Stomach smooth muscle (tissue), 2 donors: ENCODE measurements around the gene SLC25A23.
A peak's percentile ranks its signal among the peaks of the same experiment; 100 is the strongest.
"Not testable (repeated sequence)": the region's sequence is repeated elsewhere in the genome, so short reads cannot be mapped to it uniquely, and the experiment has no call there.

Experiments
- H3K27ac ChIP-seq: one replicate; pipeline ENCODE4 v1.7.0; 2013; ENCODE audit warnings: mild to moderate bottlenecking, low read length, inconsistent platforms
- H3K27me3 ChIP-seq, 2 donors: one replicate each; pipeline ENCODE4 v1.7.0; 2013; ENCODE audit warnings: low read length in 2 of 2; ENCODE audit not compliant: insufficient read depth in 2 of 2, control insufficient read depth in 1 of 2
- H3K36me3 ChIP-seq, 2 donors: one replicate each; pipeline ENCODE4 v1.7.0; 2013; ENCODE audit warnings: low read length in 2 of 2; ENCODE audit not compliant: control insufficient read depth in 2 of 2, insufficient read depth in 2 of 2
- H3K4me1 ChIP-seq: one replicate; pipeline ENCODE4 v1.7.0; 2013; ENCODE audit warnings: low read length; ENCODE audit not compliant: control insufficient read depth, insufficient read depth
- H3K4me3 ChIP-seq, 2 donors: one replicate each; pipeline ENCODE4 v1.7.0; 2013; ENCODE audit warnings: low read length in 2 of 2
- H3K9ac ChIP-seq, 2 donors: one replicate each; pipeline ENCODE4 v1.7.0; 2013; ENCODE audit warnings: low read length in 2 of 2, mild to moderate bottlenecking in 1 of 2
- H3K9me3 ChIP-seq, 2 donors: one replicate each; pipeline ENCODE4 v1.7.0; 2013; ENCODE audit warnings: low read length in 2 of 2; ENCODE audit not compliant: control insufficient read depth in 2 of 2
- donor health status: healthy.
- donor health status: Pancreatic carcinoma.

The SLC25A23 gene

DNA sequence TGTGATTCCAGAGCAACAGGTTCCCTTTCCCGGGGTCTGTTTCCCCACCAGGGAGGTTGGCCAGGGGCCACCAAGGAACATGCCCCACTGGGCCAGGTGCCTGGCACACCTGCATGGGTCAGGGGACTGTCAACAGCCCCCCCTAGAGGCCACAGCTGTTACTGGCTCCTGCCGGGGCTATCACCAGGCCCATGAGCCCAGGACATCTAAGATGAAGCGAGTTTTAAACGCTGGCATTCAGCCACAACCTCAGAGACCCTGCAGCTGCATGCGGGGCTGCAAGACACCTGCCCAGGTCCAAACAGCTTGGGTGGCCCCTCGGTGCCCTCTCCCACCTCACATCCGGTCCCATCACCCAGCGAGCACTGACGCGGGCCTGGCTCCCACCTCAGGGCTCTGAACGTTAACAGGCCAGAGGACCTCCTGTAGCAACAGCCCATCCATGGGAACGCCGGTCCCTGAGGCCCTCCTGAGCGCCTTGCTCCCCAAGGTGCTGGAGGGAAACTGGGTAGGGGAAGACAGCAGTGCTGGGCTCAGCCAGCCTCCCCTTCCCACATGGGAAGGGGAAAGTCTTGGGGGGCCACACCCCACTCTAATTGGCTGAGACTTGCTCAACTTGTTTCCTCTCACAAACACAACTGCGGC, 47.0 kb downstream of the SLC25A23 start:
- Histone ChIP-seq H3K9me3 (no peaks in the 10 kb centered on the region), H3K4me1 (peaks cover 7% of the 10 kb centered on the region), H3K27ac (peak overlapping the region; percentile 18), H3K9ac (no peak overlapping the region), H3K4me3 (no peak overlapping the region), H3K36me3 (peaks cover 25 to 29% of the 10 kb centered on the region in 2 donors), H3K27me3 (no peaks in the 10 kb centered on the region)

DNA sequence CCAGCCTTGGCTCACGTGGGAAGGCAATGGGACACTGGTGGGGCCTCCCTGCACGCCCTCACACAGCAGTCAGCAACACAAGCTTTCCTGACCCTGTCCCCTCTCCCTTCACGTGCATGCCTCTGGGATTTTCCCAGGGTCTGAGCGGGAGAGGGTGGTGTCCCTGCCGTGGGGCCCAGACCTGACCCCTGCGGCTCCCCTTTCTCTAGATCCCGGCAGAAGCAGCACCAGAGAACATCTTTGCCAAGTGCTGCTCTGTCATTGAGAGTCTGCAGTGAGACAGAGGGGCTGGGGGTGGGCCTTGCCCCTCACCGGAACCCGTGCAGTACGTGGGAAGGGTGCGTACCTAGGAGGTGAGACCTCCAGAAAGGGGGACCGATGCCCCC, 47.5 kb downstream of the SLC25A23 start:
- Histone ChIP-seq H3K27me3 (no peaks in the 10 kb centered on the region), H3K27ac (peak overlapping the region; percentile 18), H3K9ac (no peak overlapping the region), H3K36me3 (peaks cover 20 to 24% of the 10 kb centered on the region in 2 donors), H3K4me3 (no peak overlapping the region), H3K9me3 (no peaks in the 10 kb centered on the region), H3K4me1 (peaks cover 7% of the 10 kb centered on the region)

DNA sequence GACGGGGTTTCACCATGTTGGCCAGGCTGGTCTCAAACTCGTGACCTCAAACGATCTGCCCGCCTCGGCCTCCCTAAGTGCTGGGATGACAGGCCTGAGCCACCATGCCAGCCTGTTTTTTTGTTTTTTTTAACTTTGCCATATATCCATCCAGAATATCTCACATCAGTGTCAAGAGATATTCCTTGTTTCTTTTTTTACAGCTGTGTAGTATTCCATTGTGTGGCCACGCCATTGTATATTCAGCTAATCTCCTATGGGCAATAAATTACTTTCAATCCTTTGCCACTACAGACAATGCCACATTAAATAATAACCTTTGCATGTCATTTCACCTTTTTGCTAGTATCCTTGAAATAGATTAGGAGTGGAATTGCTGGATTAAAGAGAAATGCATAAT, 50.2 kb downstream of the SLC25A23 start:
- Histone ChIP-seq H3K4me3 (no peak overlapping the region), H3K27ac (no peak overlapping the region), H3K9me3 (no peaks in the 10 kb centered on the region), H3K36me3 (peaks cover 0 to 3% of the 10 kb centered on the region in 2 donors), H3K4me1 (peaks cover 7% of the 10 kb centered on the region), H3K9ac (no peak overlapping the region), H3K27me3 (no peaks in the 10 kb centered on the region)

DNA sequence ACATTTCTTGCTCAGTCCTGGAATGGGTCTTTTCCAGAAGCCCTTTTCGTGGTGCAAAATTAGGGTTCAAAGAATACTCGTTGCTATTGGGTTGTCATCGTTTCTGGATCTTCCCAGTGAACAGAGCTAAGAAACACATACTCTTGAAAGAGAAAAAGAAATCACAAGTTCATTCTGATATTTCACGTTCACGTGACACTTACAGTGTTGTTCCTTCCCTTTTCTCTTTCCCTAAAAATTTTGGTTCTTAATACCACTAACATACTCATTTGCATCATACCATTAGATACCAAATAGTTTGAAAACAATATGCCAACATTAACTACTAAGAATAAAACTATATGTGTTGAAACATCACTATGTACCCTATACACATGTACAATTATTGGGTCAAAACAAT, 53.2 kb downstream of the SLC25A23 start:
- Histone ChIP-seq H3K36me3 (no peaks in the 10 kb centered on the region), H3K4me1 (no peaks in the 10 kb centered on the region), H3K27me3 (no peaks in the 10 kb centered on the region), H3K9me3 (no peaks in the 10 kb centered on the region), H3K9ac (no peak overlapping the region), H3K27ac (no peak overlapping the region), H3K4me3 (no peak overlapping the region)

DNA sequence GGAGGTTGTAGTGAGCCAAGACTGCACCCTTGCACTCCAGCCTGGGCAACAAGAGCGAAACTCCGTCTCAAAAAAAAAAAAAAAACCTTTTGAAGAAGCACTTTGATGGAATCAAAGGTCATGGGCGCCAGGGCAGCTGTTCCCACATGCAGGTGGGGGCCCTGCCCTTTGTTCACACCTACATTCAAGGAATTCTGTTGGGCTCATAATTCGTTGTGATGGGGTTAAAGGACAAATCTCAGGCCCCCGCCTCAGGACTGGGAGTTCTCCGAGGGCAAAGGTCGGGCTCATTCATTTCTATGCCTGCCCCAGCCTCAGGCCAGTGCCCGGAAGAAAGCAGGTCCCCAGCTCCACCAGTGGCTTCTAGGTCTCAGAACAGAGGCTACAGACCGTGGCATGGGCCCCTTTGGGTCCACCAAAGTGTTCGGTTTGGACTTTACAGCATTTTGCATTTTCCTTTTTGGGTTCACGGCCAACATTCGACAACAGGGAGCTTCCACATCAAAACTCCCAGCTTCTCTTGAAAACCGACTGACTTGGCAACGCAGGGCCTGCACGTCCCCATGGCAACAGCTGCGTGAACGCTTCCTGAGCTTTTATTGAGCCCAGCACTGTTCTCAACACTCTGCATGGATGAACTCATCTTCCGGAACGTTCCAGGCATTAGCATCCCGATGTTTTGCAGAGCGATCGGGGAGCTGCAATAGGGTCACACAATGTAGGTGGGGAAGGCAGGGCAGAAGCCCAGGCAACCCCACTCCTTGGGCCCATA, 56.6 kb downstream of the SLC25A23 start:
- no peaks in the 10 kb centered on the region for H3K27me3 ChIP-seq
- no peak overlapping the region for H3K4me3 ChIP-seq
- no peak overlapping the region for H3K9ac ChIP-seq
- no peaks in the 10 kb centered on the region for H3K36me3 ChIP-seq
- no peaks in the 10 kb centered on the region for H3K4me1 ChIP-seq
- no peaks in the 10 kb centered on the region for H3K9me3 ChIP-seq
- H3K27ac ChIP-seq = no peak overlapping the region

DNA sequence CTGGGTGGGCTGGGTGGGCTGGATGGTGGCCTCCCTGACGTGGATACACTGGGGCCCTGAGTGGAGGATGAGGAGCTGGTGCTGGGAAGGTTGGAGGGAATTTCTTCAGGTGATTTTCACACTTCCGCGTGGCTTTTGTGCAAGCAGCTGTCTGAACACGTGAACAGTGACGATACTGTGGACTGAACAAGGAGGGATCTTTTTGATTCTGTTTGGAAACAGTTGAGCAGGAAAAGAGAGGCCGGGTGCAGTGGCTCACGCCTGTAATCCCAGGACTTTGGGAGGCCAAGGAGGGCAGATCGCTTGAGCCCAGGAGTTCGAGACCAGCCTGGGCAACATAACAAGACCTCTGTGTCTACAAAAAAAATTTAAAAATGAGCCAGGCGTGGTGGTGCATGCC, 57.5 kb downstream of the SLC25A23 start:
- Histone ChIP-seq H3K4me1 (no peaks in the 10 kb centered on the region), H3K36me3 (no peaks in the 10 kb centered on the region), H3K27ac (no peak overlapping the region), H3K4me3 (no peak overlapping the region), H3K9me3 (no peaks in the 10 kb centered on the region), H3K9ac (no peak overlapping the region), H3K27me3 (no peaks in the 10 kb centered on the region)

DNA sequence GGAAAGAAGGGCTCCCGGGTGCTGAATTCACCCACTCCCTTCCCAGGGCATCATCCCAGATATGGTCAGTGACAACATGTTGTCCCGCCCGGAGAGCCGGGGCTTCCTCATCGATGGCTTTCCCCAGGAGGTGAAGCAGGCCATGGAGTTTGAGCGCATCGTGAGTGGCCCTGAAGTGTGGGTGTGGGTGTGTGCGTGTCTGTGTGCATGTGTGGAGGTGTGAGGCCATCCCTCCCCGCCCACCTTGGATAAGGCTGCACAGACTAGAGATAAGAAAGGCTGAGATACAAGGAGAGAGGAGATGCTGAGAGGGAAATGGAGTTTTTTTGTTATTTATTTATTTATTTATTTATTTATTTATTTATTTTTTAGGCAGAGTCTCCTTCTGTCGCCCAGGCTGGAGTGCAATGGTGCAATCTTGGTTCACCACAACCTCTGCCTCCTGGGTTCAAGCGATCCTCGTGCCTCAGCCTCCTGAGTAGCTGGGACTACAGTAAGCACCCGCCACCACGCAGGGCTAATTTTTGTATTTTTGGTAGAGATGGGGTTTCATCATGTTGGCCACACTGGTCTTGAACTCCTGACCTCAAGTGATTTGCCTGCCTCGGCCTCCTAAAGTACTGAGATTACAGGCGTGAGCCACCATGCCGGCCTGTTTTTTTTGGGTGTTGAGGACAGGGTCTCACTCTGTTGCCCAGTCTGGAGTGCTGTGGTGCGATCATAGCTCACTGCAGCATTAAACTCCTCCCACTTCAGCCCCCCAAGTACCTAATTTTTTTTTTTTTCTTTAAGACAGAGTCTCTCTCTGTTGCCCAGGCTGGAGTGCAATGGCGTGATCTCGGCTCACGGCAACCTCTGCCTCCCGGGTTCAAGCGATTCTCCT, 59.3 kb downstream of the SLC25A23 start:
- not testable (repeated sequence) for H3K9ac ChIP-seq, H3K4me1 ChIP-seq, H3K4me3 ChIP-seq, H3K36me3 ChIP-seq, H3K9me3 ChIP-seq, H3K27ac ChIP-seq, H3K27me3 ChIP-seq

DNA sequence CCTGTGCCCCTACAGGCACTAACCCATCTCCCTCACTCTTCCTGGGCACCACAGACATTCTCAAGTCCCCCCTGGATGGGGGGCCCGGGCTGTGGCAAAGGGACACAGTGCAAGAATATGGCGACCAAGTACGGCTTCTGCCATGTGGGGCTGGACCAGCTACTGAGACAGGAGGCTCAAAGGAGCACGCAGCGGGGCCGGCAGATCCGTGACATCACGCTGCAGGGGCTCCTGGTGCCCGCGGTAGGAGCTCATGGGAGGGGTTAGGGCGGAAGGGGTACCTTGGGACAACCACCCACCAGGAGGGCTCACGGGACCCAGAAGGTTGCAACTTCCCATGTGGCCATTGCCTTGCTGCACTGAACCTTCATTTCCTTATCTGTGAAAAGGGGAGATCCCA, 63.3 kb downstream of the SLC25A23 start:
- Histone ChIP-seq H3K27ac (no peak overlapping the region), H3K36me3 (peaks cover 0 to 2% of the 10 kb centered on the region in 2 donors), H3K9me3 (no peaks in the 10 kb centered on the region), H3K9ac (no peak overlapping the region), H3K27me3 (no peaks in the 10 kb centered on the region), H3K4me3 (no peak overlapping the region), H3K4me1 (peaks cover 19% of the 10 kb centered on the region)

DNA sequence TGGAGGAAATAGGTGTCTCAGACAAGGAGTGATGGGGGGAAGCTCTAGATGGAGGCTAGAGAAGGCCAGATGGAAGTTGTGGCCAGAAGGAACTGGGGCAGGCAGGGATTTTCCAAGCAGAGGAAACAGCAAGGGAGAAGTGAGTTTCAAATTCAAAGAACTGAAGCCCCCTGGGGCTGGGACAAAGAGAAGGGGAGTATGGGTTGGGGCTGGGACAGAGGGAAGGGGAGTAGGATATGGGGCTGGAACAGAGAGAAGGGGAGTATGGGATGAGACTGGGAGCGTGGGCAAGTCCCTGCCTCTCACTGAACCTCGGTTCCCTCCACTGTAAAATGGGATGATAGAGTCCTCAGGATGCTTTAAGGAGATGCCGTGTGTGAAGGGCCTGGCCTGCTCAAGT, 64.8 kb downstream of the SLC25A23 start:
- Histone ChIP-seq H3K9me3 (no peaks in the 10 kb centered on the region), H3K9ac (no peak overlapping the region), H3K4me1 (peaks cover 19% of the 10 kb centered on the region), H3K27me3 (no peaks in the 10 kb centered on the region), H3K4me3 (no peak overlapping the region), H3K36me3 (peaks cover 0 to 3% of the 10 kb centered on the region in 2 donors), H3K27ac (no peak overlapping the region)

DNA sequence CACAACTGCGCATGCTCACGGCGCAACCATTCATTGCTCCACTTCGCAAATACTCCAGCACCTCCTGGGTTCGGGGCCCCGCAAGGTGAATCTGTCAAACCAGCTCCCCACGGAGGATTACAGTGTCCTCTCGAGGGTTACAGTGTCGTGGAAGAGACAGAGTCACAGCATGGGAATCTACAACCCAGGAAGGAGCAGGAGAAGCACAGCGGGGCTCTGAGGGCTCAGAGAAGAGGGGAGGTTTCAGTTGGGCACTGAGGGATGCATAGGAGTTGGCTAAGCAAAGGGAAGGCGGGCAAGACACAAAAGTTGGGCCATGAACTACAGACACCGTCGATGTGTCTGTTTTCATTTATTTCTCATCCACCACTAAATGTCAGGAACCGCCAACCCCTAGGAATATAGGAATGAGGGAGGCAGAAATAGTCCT, 65.6 kb downstream of the SLC25A23 start:
- Histone ChIP-seq H3K4me1 (peaks cover 19% of the 10 kb centered on the region), H3K27ac (peak overlapping the region; percentile 98), H3K4me3 (peak overlapping the region; percentile 94 to 95), H3K36me3 (peaks cover 0 to 9% of the 10 kb centered on the region in 2 donors), H3K9me3 (no peaks in the 10 kb centered on the region), H3K27me3 (no peaks in the 10 kb centered on the region), H3K9ac (peak overlapping the region; percentile 95 to 98)
